ENCODE results near the gene PSMC3IP.

Gene PSMC3IP

GRCh38 chr17:42577140-42577531, 393 bp downstream of the PSMC3IP start:
- no peak for TF ChIP-seq MAX (IDR thresholded peaks at IDR 0.05; ENCODE audit: low read depth, low read length)
- H3K4me3 ChIP-seq (ENCODE audit: low read depth, low read length) = peak overlapping the region; percentile 96
- peak; percentile 42 for DNase-seq (ENCODE audit: low read depth)

GRCh38 chr17:42574463-42574862, 3.1 kb downstream of the PSMC3IP start:
- H3K4me3 ChIP-seq (ENCODE audit: low read depth, low read length) = no peak overlapping the region
- no peak for DNase-seq (ENCODE audit: low read depth)
- TF ChIP-seq MAX (IDR thresholded peaks at IDR 0.05; ENCODE audit: low read depth, low read length) (no peak), MYC (IDR thresholded peaks at IDR 0.05; ENCODE audit: low read depth, low read length) (no peak), CTCF (IDR thresholded peaks at IDR 0.05; ENCODE audit: low read depth, low read length) (no peak), POLR2A (IDR thresholded peaks at IDR 0.05; ENCODE audit: extremely low read depth, insufficient read length) (no peak)

GRCh38 chr17:42573095-42573494, 4.4 kb downstream of the PSMC3IP start:
- DNase-seq (ENCODE audit: low read depth) = peak; percentile 27
- H3K4me3 ChIP-seq (ENCODE audit: low read depth, low read length) = no peak overlapping the region
- TF ChIP-seq MYC (IDR thresholded peaks at IDR 0.05; ENCODE audit: low read depth, low read length) (no peak), CTCF (IDR thresholded peaks at IDR 0.05; ENCODE audit: low read depth, low read length) (no peak), POLR2A (IDR thresholded peaks at IDR 0.05; ENCODE audit: extremely low read depth, insufficient read length) (no peak), MAX (IDR thresholded peaks at IDR 0.05; ENCODE audit: low read depth, low read length) (no peak)

- H3K4me3 ChIP-seq (ENCODE audit: low read depth, low read length) = no peak overlapping the region
- no peak for DNase-seq (ENCODE audit: low read depth)
Observed at GRCh38 chr17:42571435-42572225, 5.9 kb downstream of the PSMC3IP start.

GRCh38 chr17:42568341-42569111, 9.0 kb downstream of the PSMC3IP start:
- DNase-seq (ENCODE audit: low read depth) = no peak
- H3K4me3 ChIP-seq (ENCODE audit: low read depth, low read length) = peak overlapping the region; percentile 49
- no peak for TF ChIP-seq MYC (IDR thresholded peaks at IDR 0.05; ENCODE audit: low read depth, low read length)
- no peak for TF ChIP-seq POLR2A (IDR thresholded peaks at IDR 0.05; ENCODE audit: extremely low read depth, insufficient read length)
- TF ChIP-seq MAX (IDR thresholded peaks at IDR 0.05; ENCODE audit: low read depth, low read length) = no peak
- no peak for TF ChIP-seq CTCF (IDR thresholded peaks at IDR 0.05; ENCODE audit: low read depth, low read length)

More at GRCh38 chr17:42571435-42572225, 5.9 kb downstream of the PSMC3IP start:
- TF ChIP-seq MYC (IDR thresholded peaks at IDR 0.05; ENCODE audit: low read depth, low read length) (no peak), POLR2A (IDR thresholded peaks at IDR 0.05; ENCODE audit: extremely low read depth, insufficient read length) (no peak), MAX (IDR thresholded peaks at IDR 0.05; ENCODE audit: low read depth, low read length) (no peak), CTCF (IDR thresholded peaks at IDR 0.05; ENCODE audit: low read depth, low read length) (no peak)

All from NB4 (cell line).